Jurkat, Clone E6-1 (cell line): ENCODE results near the gene CAV3.

Experiments
- DNase-seq: peaks from one replicate; pipeline ENCODE4 v3.0.0-alpha.2; 2011; ENCODE audit warnings: low read depth, low spot score
- H3K4me3 ChIP-seq: 2 replicates; pipeline ENCODE4 v1.5.1; 2011; ENCODE audit warnings: mild to moderate bottlenecking, low read length, control low read depth, moderate library complexity

Gene CAV3

GRCh38 chr3:8777201-8777977 lies 43.8 kb downstream of the CAV3 start:
- DNase-seq = no peak
- H3K4me3 ChIP-seq = no peak overlapping the region

- H3K4me3 ChIP-seq = no peak overlapping the region
- no peak for DNase-seq
These were observed 44.3 kb downstream of the CAV3 start for GRCh38 chr3:8777978-8778267.

GRCh38 chr3:8778475-8778874 lies 44.9 kb downstream of the CAV3 start:
- no peak for DNase-seq
- no peak overlapping the region for H3K4me3 ChIP-seq

GRCh38 chr3:8780279-8780678 lies 46.7 kb downstream of the CAV3 start:
- no peak overlapping the region for H3K4me3 ChIP-seq
- no peak for DNase-seq

GRCh38 chr3:8784676-8785435 lies 51.3 kb downstream of the CAV3 start:
- no peak overlapping the region for H3K4me3 ChIP-seq
- DNase-seq = no peak

- DNase-seq = no peak
These were observed 56.9 kb downstream of the CAV3 start for GRCh38 chr3:8790529-8790928.

DNA sequence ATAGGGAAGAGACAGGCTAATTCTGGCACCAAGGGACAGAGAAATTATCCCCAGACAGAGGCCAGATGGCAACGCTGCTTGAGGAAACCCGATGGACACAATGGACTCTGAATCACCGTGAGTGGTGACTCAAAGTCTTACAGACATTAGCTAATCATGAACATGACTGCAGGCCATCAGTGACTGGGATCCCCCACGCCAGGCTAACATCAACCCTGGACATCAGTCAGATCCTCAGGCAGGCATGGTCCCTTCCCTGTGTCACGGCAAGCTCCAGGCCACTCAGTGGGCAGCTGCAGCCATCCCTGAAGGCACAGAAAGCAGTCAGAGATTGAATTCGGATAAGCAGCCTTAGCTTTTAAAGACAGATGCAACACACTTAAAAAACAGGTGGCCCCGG lies 59.6 kb downstream of the CAV3 start:
- H3K4me3 ChIP-seq = no peak overlapping the region
- no peak for DNase-seq

More at GRCh38 chr3:8790529-8790928, 56.9 kb downstream of the CAV3 start:
- H3K4me3 ChIP-seq = no peak overlapping the region

DNA sequence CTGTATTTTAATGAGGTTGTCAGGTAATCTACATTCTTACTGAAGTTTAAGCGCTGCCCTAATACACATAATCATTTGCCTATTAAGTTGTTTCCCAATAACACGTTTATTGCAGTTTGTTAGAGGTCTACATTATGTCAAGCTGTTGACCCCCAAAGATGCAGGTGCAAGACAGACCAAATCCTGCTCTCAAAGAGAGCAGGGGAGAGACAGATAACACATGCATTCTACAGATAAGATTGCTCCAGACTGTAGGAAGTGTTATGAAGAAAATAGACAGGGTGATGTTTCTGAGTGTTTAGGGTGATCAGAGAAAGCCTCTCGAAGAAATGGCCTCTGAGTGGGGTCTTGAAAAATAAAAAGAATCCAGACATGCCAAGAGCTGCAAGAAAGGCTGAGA lies 60.6 kb downstream of the CAV3 start:
- DNase-seq = no peak
- no peak overlapping the region for H3K4me3 ChIP-seq
